IMR-90 (cell line): ENCODE data around the gene KIF3A. TPM values are rescaled to one million over a fixed set of nuclear protein-coding genes. Genes with fewer than 3 reads are reported as not detected.

ENCODE experiments used
- ATAC-seq: fragments of 200-7000 bp; cut with Tn5 transposase; 2 replicates; pipeline ENCODE4 v1.9.1; 2020; ENCODE audit warnings: low read depth, mild to moderate bottlenecking, moderate library complexity
- BruUV-seq: library from RNA; stranded (reverse); fragments of 400-500 nt; replicated peaks from 2 replicates; lab custom pipeline; 2021; lab: Mats Ljungman, UMichigan
- CTCF ChIA-PET: fragments of 300-600 bp; formaldehyde crosslinking; extraction: SDS; loops from one replicate; lab custom pipeline; 2021; ENCODE audit warnings: antibody characterized with exemption; lab: Yijun Ruan, JAX
- POLR2A ChIA-PET: fragments of 300-600 bp; sonication (Branson Sonifier 250); formaldehyde crosslinking; loops from one replicate; lab custom pipeline; 2022; ENCODE audit warnings: antibody characterized with exemption; ENCODE audit not compliant: unreplicated experiment; lab: Charles Lee
- DNase-seq: peaks from one replicate; pipeline ENCODE4 v3.0.0; 2013
- H2AFZ ChIP-seq: replicated peaks from 2 replicates; pipeline ENCODE3; 2013; ENCODE audit warnings: low read length, mild to moderate bottlenecking; ENCODE audit not compliant: poor library complexity
- H2AK5ac ChIP-seq: 2 replicates; pipeline ENCODE4 v1.6.1; 2013; ENCODE audit warnings: low read depth, low read length, inconsistent platforms
- H2AK9ac ChIP-seq: replicated peaks from 2 replicates; pipeline ENCODE3; 2013; ENCODE audit warnings: mild to moderate bottlenecking, low read depth, low read length, moderate library complexity; ENCODE audit not compliant: poor library complexity
- H2BK120ac ChIP-seq: 2 replicates; pipeline ENCODE4 v1.6.1; 2013; ENCODE audit warnings: low read depth, low read length, inconsistent platforms
- H2BK15ac ChIP-seq: 3 replicates; pipeline ENCODE4 v1.6.1; 2013; ENCODE audit warnings: low read depth, low read length, inconsistent platforms
- H2BK20ac ChIP-seq: 2 replicates; pipeline ENCODE4 v1.6.1; 2013; ENCODE audit warnings: low read depth, mild to moderate bottlenecking, inconsistent platforms, low read length, moderate library complexity
- H2BK5ac ChIP-seq: 2 replicates; pipeline ENCODE4 v1.6.1; 2013; ENCODE audit warnings: mild to moderate bottlenecking, low read depth, low read length, inconsistent platforms; ENCODE audit not compliant: poor library complexity, severe bottlenecking
- H3K14ac ChIP-seq: replicated peaks from 2 replicates; pipeline ENCODE4 v1.6.1; 2013; ENCODE audit warnings: low read depth, low read length, inconsistent platforms
- H3K18ac ChIP-seq: 2 replicates; pipeline ENCODE4 v1.6.1; 2013; ENCODE audit warnings: low read depth, low read length, control low read depth
- H3K23ac ChIP-seq: 2 replicates; pipeline ENCODE4 v1.6.1; 2013; ENCODE audit warnings: low read depth, low read length, inconsistent platforms
- H3K27ac ChIP-seq: 2 replicates; pipeline ENCODE4 v1.5.1; 2013; ENCODE audit warnings: mild to moderate bottlenecking, control low read depth, low read length; ENCODE audit not compliant: insufficient read depth
- H3K27me3 ChIP-seq: 2 replicates; pipeline ENCODE4 v1.6.1; 2013; ENCODE audit warnings: low read length; ENCODE audit not compliant: control insufficient read depth, insufficient read depth
- H3K36me3 ChIP-seq: 2 replicates; pipeline ENCODE4 v1.6.1; 2013; ENCODE audit warnings: low read length, mixed read lengths; ENCODE audit not compliant: control insufficient read depth, insufficient read depth
- H3K4ac ChIP-seq: 2 replicates; pipeline ENCODE4 v1.6.1; 2013; ENCODE audit warnings: low read depth, low read length, inconsistent platforms
- H3K4me1 ChIP-seq: 2 replicates; pipeline ENCODE4 v1.6.1; 2013; ENCODE audit warnings: low read length, mixed read lengths; ENCODE audit not compliant: control insufficient read depth, insufficient read depth
- H3K4me2 ChIP-seq: 2 replicates; pipeline ENCODE4 v1.6.1; 2013; ENCODE audit warnings: low read depth, mild to moderate bottlenecking, control low read depth, low read length, moderate library complexity
- H3K4me3 ChIP-seq: 2 replicates; pipeline ENCODE4 v1.5.1; 2013; ENCODE audit warnings: low read depth, mild to moderate bottlenecking, control low read depth, low read length, moderate library complexity; ENCODE audit not compliant: insufficient read depth
- H3K56ac ChIP-seq: 2 replicates; pipeline ENCODE4 v1.6.1; 2013; ENCODE audit warnings: low read length, inconsistent platforms; ENCODE audit not compliant: insufficient read depth; ENCODE audit errors: extremely low read depth
- H3K79me1 ChIP-seq, 2 experiments: 2 replicates each; pipeline ENCODE4 v1.6.1; 2013; ENCODE audit warnings: low read length in 2 of 2, inconsistent platforms in 1 of 2, low read depth in 1 of 2
- H3K9ac ChIP-seq: 2 replicates; pipeline ENCODE4 v1.6.1; 2013; ENCODE audit warnings: low read depth, low read length, control low read depth
- H3K9me1 ChIP-seq: 2 replicates; pipeline ENCODE4 v1.6.1; 2013; ENCODE audit warnings: low read length, inconsistent platforms; ENCODE audit not compliant: insufficient read depth
- H3K9me3 ChIP-seq: 2 replicates; pipeline ENCODE4 v1.6.1; 2013; ENCODE audit warnings: low read length; ENCODE audit not compliant: control insufficient read depth, insufficient read depth
- H4K20me1 ChIP-seq: 2 replicates; pipeline ENCODE4 v1.6.1; 2013; ENCODE audit warnings: low read length, inconsistent platforms; ENCODE audit not compliant: insufficient read depth
- H4K5ac ChIP-seq: 2 replicates; pipeline ENCODE4 v1.6.1; 2013; ENCODE audit warnings: mild to moderate bottlenecking, low read depth, low read length, control low read depth
- H4K8ac ChIP-seq, 2 experiments: 2 replicates each; pipeline ENCODE4 v1.6.1; 2013; ENCODE audit warnings: low read depth in 2 of 2, low read length in 2 of 2, control low read depth in 1 of 2, inconsistent platforms in 1 of 2
- H4K91ac ChIP-seq: 2 replicates; pipeline ENCODE4 v1.6.1; 2013; ENCODE audit warnings: low read depth, low read length, inconsistent platforms; ENCODE audit not compliant: insufficient read depth
- BHLHE40 ChIP-seq: fragments of 150-350 bp; IDR thresholded peaks from 2 replicates; pipeline ENCODE4 v1.6.1; 2016; ENCODE audit warnings: mild to moderate bottlenecking, low read depth, low read length
- CEBPB ChIP-seq: IDR thresholded peaks from 2 replicates; pipeline ENCODE4 v1.6.1; 2012; ENCODE audit warnings: low read depth, low read length, improper control_type of control experiment
- CHD1 ChIP-seq: IDR thresholded peaks from 2 replicates; pipeline ENCODE4 v1.6.1; 2012; ENCODE audit warnings: low read depth, low read length, improper control_type of control experiment
- FOS ChIP-seq: fragments of 150-350 bp; IDR thresholded peaks from 2 replicates; pipeline ENCODE4 v1.6.1; 2016; ENCODE audit warnings: low read depth, low read length
- MAFK ChIP-seq: IDR thresholded peaks from 2 replicates; pipeline ENCODE4 v1.6.1; 2012; ENCODE audit warnings: low read depth, low read length, improper control_type of control experiment
- MAZ ChIP-seq: IDR thresholded peaks from 2 replicates; pipeline ENCODE4 v1.6.1; 2012; ENCODE audit warnings: low read depth, mild to moderate bottlenecking, low read length, improper control_type of control experiment, moderate library complexity, borderline replicate concordance
- MXI1 ChIP-seq: IDR thresholded peaks from 2 replicates; pipeline ENCODE4 v1.6.1; 2012; ENCODE audit warnings: low read depth, mild to moderate bottlenecking, low read length, moderate library complexity, borderline replicate concordance
- NFE2L2 ChIP-seq: fragments of 150-350 bp; IDR thresholded peaks from 2 replicates; pipeline ENCODE4 v1.6.1; 2016; ENCODE audit warnings: low read depth, mild to moderate bottlenecking, low read length
- POLR2A ChIP-seq: IDR thresholded peaks from 2 replicates; pipeline ENCODE4 v1.6.1; 2012; ENCODE audit warnings: mild to moderate bottlenecking, low read depth, low read length
- RAD21 ChIP-seq: IDR thresholded peaks from 2 replicates; pipeline ENCODE4 v1.6.1; 2012; ENCODE audit warnings: low read length, improper control_type of control experiment
- RCOR1 ChIP-seq: IDR thresholded peaks from 2 replicates; pipeline ENCODE4 v1.6.1; 2012; ENCODE audit warnings: mild to moderate bottlenecking, low read length, improper control_type of control experiment; ENCODE audit not compliant: insufficient replicate concordance
- RFX5 ChIP-seq: IDR thresholded peaks from 2 replicates; pipeline ENCODE4 v1.8.0; 2012; ENCODE audit warnings: low read depth, mild to moderate bottlenecking, low read length, moderate library complexity
- SMC3 ChIP-seq: fragments of 150-350 bp; IDR thresholded peaks from 2 replicates; pipeline ENCODE4 v1.6.1; 2016; ENCODE audit warnings: low read depth, mild to moderate bottlenecking, antibody characterized with exemption, low read length, moderate library complexity
- WGBS, 2 experiments: methylation state at CpG; one replicate each; pipeline versions ENCODE4 v1.1.5 to v1.1.7; 2013; ENCODE audit warnings: missing lambda C conversion rate in 2 of 2; ENCODE audit not compliant: insufficient read length in 1 of 2; ENCODE audit errors: extremely low coverage in 2 of 2; 5-methylcytosine and 5-hydroxymethylcytosine counted together
- dilution Hi-C: fragments of 300-500 bp; cut with HindIII; formaldehyde crosslinking; loops from one replicate; pipeline ENCODE4 v1.14.3; 2018; ENCODE audit warnings: low sequenced_read_pairs; ENCODE audit not compliant: unreplicated experiment
- in situ Hi-C: fragments of 300-500 bp; cut with MboI; formaldehyde crosslinking; loops from 3 replicates; pipeline ENCODE4 v1.14.3; 2019; ENCODE audit warnings: low sequenced_read_pairs, inconsistent platforms, mixed read lengths
- intact Hi-C: fragments of 100-400 bp; cut with micrococcal nuclease; formaldehyde crosslinking; loops from 2 replicates; pipeline ENCODE4 v1.10.0; 2022
- polyA plus RNA-seq, 3 experiments: library from polyadenylated mRNA; depleted of rRNA; stranded (reverse); fragments of >200 nt; gene quantifications; 2 replicates each; pipeline ENCODE4 v1.2.3, GENCODE V29; 2012; ENCODE audit warnings: low replicate concordance in 1 of 3
- total RNA-seq: library from RNA; depleted of rRNA; stranded (reverse); fragments of >200 nt; gene quantifications from 2 replicates; pipeline ENCODE4 v1.2.3, GENCODE V29; 2012
- TF ChIP-seq, protein P1 (sequence below): fragments of 150-350 bp; IDR thresholded peaks from 2 replicates; pipeline ENCODE4 v1.6.1; 2016; ENCODE audit warnings: low read depth, mild to moderate bottlenecking, low read length, moderate library complexity, borderline replicate concordance
- TF ChIP-seq, protein P2 (sequence below): fragments of 150-350 bp; IDR thresholded peaks from 2 replicates; pipeline ENCODE4 v1.6.1; 2017; ENCODE audit warnings: mild to moderate bottlenecking, antibody characterized with exemption, low read length, low read depth
- TF ChIP-seq, protein P3 (sequence below): conservative IDR thresholded peaks from 2 replicates; pipeline ENCODE4 v1.5.1; 2012; ENCODE audit warnings: mild to moderate bottlenecking, low read depth, low read length, improper control_type of control experiment

The KIF3A gene
- total and polyA plus RNA-seq, 2 of the 4 experiments (the other 2 are of a cell fraction): 4.3 to 4.5 TPM

DNA sequence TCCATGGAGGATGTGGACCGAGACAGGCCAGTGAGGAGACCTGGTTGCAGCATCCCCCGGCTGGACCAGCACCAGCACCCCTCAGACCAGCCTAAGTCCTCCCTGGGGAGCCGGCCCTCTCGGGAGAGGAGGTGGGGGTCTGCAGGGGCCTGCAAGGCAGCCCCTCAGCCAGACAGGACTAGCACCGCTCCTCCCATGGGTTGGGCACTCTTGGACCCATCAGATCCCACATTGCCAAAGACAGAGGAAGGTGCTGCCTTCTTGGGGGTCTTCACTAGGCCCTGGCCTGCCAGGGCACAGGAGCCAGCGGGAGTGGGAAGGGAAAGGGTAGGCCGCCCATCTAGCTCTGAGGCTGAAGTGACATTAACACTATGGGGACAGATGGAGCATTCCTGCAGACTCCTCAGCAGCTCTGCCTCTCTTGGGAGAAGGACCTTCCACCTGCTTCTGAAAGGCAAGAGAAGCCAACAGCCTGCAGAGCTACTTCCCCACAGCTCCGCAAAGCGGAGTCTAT, 72.6 kb downstream of the KIF3A start:
- H3K4me2 ChIP-seq: no peak overlapping the region
- H2BK5ac ChIP-seq: no peak overlapping the region
- H3K18ac ChIP-seq: no peak overlapping the region
- no peak overlapping the region for H3K27ac ChIP-seq
- in situ Hi-C loops (no loop called here), intact Hi-C loops (loop anchor here (5.0 kb wide), 1 partner anchor 158 kb away; no protein-coding TSS in a partner anchor), dilution Hi-C loops (no loop called here)
- H2BK120ac ChIP-seq: no peak overlapping the region
- H3K56ac ChIP-seq: no peak overlapping the region
- ChIA-PET CTCF (no interaction called here), POLR2A (no interaction called here)
- BruUV-seq: no TSS peak
- ATAC-seq (no peak), DNase-seq (no peak)
- H4K5ac ChIP-seq: no peak overlapping the region
- no peak overlapping the region for H3K23ac ChIP-seq
- no peak overlapping the region for H2AFZ ChIP-seq
- no peaks in the 10 kb centered on the region for H3K79me1 ChIP-seq
- H2BK15ac ChIP-seq: no peak overlapping the region
- no peaks in the 10 kb centered on the region for H3K9me1 ChIP-seq
- no peak overlapping the region for H3K14ac ChIP-seq
- no peak overlapping the region for H4K91ac ChIP-seq
- no peak overlapping the region for H4K8ac ChIP-seq
- H3K36me3 ChIP-seq: no peaks in the 10 kb centered on the region
- H2AK9ac ChIP-seq: no peak overlapping the region
- no peak overlapping the region for H3K4me3 ChIP-seq
- no peak overlapping the region for H3K4ac ChIP-seq
- H3K9me3 ChIP-seq: no peaks in the 10 kb centered on the region
- WGBS, 2 experiments: no CpG with 5 or more reads among the region's 9 CpGs
- no peak overlapping the region for H2BK20ac ChIP-seq
- H4K20me1 ChIP-seq: no peaks in the 10 kb centered on the region
- no peak overlapping the region for H3K9ac ChIP-seq
- H2AK5ac ChIP-seq: no peak overlapping the region
- TF ChIP-seq SMC3 (no peak), CEBPB (no peak), RAD21 (no peak), RCOR1 (no peak), POLR2A (no peak), MAFK (no peak), RFX5 (no peak), FOS (no peak), CHD1 (no peak), BHLHE40 (no peak), MAZ (no peak), MXI1 (no peak), NFE2L2 (no peak)
- TF ChIP-seq, protein P1, sequence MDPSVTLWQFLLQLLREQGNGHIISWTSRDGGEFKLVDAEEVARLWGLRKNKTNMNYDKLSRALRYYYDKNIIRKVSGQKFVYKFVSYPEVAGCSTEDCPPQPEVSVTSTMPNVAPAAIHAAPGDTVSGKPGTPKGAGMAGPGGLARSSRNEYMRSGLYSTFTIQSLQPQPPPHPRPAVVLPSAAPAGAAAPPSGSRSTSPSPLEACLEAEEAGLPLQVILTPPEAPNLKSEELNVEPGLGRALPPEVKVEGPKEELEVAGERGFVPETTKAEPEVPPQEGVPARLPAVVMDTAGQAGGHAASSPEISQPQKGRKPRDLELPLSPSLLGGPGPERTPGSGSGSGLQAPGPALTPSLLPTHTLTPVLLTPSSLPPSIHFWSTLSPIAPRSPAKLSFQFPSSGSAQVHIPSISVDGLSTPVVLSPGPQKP: no peak
- TF ChIP-seq, protein P2, sequence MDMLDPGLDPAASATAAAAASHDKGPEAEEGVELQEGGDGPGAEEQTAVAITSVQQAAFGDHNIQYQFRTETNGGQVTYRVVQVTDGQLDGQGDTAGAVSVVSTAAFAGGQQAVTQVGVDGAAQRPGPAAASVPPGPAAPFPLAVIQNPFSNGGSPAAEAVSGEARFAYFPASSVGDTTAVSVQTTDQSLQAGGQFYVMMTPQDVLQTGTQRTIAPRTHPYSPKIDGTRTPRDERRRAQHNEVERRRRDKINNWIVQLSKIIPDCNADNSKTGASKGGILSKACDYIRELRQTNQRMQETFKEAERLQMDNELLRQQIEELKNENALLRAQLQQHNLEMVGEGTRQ: no peak
- TF ChIP-seq, protein P3, sequence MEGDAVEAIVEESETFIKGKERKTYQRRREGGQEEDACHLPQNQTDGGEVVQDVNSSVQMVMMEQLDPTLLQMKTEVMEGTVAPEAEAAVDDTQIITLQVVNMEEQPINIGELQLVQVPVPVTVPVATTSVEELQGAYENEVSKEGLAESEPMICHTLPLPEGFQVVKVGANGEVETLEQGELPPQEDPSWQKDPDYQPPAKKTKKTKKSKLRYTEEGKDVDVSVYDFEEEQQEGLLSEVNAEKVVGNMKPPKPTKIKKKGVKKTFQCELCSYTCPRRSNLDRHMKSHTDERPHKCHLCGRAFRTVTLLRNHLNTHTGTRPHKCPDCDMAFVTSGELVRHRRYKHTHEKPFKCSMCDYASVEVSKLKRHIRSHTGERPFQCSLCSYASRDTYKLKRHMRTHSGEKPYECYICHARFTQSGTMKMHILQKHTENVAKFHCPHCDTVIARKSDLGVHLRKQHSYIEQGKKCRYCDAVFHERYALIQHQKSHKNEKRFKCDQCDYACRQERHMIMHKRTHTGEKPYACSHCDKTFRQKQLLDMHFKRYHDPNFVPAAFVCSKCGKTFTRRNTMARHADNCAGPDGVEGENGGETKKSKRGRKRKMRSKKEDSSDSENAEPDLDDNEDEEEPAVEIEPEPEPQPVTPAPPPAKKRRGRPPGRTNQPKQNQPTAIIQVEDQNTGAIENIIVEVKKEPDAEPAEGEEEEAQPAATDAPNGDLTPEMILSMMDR: no peak
- H3K27me3 ChIP-seq: no peaks in the 10 kb centered on the region
- H3K4me1 ChIP-seq: peaks cover 3% of the 10 kb centered on the region; the same call in 1 of the 2 replicates
